ENCODE data around the gene C7orf33. TPM values are rescaled to one million over a fixed set of nuclear protein-coding genes. Genes with fewer than 3 reads are reported as not detected.
"Not testable (repeated sequence)": the region's sequence is repeated elsewhere in the genome, so short reads cannot be mapped to it uniquely, and the experiment has no call there.

The C7orf33 gene, protein sequence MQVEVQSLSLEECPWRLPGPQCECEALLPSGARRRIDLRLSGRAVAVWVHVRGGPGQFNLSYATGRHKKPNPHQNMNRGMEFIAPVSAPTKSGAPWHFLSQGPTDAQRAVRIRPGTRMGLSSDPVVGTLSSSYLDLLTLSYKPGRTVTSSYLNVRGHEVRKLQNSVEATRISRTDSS
- not detected in 2 replicates for total RNA-seq (2014; rRNA removed; shearing (Covaris generic))

DNA sequence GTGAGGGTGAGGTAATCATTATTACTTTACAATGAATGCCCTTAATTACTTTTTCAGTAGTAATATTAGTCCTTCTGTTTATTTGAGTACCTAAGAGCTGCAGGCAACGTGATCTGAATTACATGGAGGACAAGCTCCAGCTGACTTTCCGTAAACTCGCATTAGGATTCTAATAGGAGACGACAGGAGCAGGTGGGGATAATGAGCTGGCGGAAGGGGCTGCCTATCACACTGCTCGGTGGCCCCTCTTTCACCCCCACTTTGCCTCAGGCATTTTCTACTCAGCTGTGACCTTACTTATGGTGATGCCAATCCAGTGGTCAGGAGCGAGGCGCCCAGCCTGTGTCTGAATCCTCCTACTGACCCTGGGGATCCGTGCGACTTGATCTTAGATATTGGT, at the start of gene C7orf33:
Gene C7orf33 (plus strand): TSS at position 296 of the 400 bp plus-strand sequence. CDS start 160 bp downstream, outside the sequence.
- no peak for DNase-seq (ENCODE audit: low read depth)

- no peak for DNase-seq (ENCODE audit: low read depth)
Measured at GRCh38 chr7:148541891-148542504, 48.6 kb upstream of the C7orf33 start.

- no peak for DNase-seq (ENCODE audit: low read depth)
Measured at GRCh38 chr7:148543302-148543701, 47.3 kb upstream of the C7orf33 start.

GRCh38 chr7:148545172-148545571, 45.4 kb upstream of the C7orf33 start:
- DNase-seq (ENCODE audit: low read depth): no peak

DNA sequence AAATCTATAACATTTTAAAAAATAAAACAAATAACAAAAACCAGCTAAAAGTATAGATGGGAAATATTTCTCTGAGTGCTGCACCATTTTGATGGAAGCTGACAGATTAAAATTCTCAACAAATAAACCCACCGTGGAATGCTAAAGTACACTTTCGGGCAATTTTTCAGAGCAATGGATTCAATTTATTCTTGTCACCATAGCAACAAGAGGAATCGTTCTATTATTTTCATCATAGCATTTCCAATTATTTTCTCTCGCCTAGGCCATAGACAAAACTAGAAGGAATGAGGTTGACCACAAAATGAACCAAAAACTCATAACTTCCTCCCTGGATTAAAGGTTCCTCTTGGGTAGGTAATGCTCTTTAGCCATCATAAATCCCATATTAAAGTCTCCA, 44.6 kb upstream of the C7orf33 start:
- no peak for DNase-seq (ENCODE audit: low read depth)

DNA sequence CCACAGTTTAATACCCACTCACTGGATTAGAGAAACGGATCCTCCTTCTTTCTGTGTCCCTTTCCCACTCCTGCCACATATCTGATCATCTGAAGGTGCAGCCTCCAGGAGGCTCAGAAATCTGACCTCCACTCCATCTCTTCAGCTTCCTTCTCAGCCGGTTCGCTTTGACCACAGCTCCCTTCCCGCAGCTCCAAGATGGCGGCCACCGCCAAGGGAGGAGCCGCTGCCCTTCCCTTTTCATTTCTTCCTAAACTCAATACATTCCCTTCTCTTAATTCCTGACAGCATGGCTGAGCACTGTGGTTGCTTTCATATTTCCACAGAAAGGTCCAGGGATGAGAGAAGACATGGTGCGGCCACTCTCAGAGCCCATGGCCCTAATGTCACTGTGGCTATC, 43.7 kb upstream of the C7orf33 start:
- DNase-seq (ENCODE audit: low read depth): no peak

DNA sequence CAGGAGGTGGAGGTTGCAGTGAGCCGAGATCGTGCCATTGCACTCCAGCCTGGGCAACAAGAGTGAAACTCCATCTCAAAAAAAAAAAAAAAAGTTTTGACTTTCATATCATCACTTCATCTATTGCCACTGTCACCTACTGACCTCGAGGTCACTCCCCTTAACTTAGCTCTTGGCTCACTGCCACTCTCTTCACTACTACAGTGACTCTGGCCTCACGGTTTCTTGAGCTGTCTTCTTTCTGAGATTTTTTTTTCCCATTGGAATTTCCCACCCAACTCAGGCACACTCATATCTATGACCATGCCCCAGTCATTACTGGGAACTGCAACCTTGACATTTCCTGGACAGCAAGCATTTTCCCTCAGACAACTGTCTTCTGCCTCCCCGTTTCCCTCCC, 42.6 kb upstream of the C7orf33 start:
- DNase-seq (ENCODE audit: low read depth): no peak

DNA sequence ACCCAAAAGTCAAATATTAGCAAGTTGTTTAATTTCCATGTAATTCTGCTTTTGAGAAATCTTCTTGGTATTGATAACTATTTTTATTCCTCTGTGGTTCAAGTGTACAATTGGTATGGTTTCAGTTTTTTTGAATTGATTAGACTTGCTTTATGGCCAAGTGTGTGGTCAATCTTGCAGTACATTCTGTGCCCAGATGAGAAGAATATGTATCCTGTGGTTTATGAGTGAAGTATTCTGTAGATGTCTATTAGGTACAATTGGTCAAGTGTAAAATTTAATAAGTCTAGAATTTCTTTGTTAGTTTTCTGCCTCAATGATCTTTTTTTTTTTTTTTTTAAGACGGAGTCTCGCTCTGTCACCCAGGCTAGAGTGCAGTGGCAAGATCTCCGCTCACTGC, 36.6 kb upstream of the C7orf33 start:
- no peak for DNase-seq (ENCODE audit: low read depth)

DNA sequence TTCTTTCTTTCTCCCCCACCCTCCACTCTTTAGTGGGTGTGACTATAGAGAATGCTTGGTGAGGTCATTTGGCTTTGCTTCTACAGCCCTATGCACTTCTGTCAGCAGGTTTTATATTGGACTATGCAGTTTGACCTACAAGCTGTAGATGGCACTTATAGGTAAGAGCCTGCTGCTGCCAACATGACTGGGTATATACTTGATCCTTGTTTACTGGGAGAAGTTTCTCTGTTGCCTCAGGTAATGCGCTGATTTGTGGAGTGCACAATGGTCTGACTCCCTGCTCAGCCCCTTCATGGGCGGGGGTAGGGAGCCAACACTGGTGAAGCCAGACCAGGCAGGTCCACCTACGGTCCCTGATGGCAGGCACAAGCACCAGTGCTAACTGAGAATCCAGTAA, 33.7 kb upstream of the C7orf33 start:
- peak; percentile 41 for DNase-seq (ENCODE audit: low read depth)

DNA sequence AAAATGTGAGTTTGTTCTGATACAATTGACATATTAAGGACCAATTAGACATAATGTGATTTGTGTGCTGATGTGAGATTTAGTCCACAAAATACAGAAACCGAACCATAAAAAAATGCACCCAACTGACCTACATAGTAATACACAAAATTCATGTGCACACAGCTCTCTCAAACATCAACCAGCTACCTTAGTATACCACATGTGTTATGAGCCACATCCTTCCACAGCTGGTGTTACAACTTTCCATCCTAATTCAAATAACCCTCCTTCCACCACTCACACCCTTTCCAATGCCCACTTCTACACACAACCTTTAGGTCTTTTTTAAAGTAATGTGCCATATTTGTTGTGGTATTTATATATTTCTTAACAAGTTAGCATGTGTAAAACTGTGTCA, 31.7 kb upstream of the C7orf33 start:
- no peak for DNase-seq (ENCODE audit: low read depth)

GRCh38 chr7:148561099-148561498, 29.5 kb upstream of the C7orf33 start:
- DNase-seq (ENCODE audit: low read depth): no peak

GRCh38 chr7:148563583-148564274, 26.8 kb upstream of the C7orf33 start:
- DNase-seq (ENCODE audit: low read depth): no peak

DNA sequence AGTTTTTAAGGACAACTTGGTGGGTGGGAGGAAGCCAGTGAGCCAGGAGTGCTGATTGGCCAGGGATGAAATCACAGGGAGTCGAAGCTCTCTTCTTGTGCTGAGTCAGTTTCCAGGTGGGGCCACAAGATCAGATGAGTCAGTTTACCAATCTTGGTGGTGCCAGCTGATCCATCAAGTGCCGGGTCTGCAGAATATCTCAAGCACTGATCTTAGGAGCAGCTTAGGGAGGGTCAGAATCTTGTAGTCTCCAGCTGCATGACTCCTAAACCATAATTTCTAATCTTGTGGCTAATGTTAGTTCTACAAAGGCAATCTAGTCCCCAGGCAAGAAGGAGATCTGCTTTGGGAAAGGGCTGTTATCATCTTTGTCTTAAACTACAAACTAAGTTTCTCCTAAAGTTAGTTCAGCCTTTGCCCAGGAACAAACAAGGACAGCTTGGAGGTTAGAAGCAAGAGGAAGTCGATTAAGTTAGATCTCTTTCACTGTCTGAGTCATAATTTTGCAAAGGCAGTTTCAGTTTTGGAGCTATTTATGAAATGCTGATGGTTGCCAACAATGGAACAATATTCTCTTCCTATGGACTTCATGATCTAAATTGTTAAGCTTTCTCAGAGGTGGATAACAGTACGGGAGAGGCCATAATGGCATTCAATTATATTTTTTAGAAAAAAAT, 26.2 kb upstream of the C7orf33 start:
- peak; percentile 69 for DNase-seq (ENCODE audit: low read depth)

GRCh38 chr7:148566736-148567135, 23.8 kb upstream of the C7orf33 start:
- DNase-seq (ENCODE audit: low read depth): no peak

- DNase-seq (ENCODE audit: low read depth): no peak
Measured at GRCh38 chr7:148567524-148567923, 23.0 kb upstream of the C7orf33 start.

- no peak for DNase-seq (ENCODE audit: low read depth)
Measured at GRCh38 chr7:148570510-148570909, 20.1 kb upstream of the C7orf33 start.

- not testable (repeated sequence) for DNase-seq (ENCODE audit: low read depth)
Measured at GRCh38 chr7:148570973-148571372, 19.6 kb upstream of the C7orf33 start.

DNA sequence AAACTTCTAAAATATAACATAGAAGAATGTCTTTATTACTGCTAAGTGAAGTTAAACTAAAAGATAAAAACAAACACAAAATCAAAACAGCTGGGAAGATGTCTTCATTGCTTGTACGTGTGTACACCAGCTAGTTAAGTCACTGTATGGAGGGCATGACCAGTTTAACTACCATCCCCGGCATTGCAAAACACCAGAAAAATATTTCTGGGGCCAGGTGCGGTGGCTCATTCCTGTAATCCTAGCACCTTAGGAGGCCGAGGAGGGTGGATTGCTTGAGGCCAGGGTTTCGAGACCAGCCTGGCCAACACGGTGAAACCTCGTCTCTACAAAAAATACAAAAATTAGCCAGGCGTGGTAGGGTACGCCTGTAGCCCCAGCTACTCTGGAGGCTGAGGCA, 19.2 kb upstream of the C7orf33 start:
- no peak for DNase-seq (ENCODE audit: low read depth)

DNA sequence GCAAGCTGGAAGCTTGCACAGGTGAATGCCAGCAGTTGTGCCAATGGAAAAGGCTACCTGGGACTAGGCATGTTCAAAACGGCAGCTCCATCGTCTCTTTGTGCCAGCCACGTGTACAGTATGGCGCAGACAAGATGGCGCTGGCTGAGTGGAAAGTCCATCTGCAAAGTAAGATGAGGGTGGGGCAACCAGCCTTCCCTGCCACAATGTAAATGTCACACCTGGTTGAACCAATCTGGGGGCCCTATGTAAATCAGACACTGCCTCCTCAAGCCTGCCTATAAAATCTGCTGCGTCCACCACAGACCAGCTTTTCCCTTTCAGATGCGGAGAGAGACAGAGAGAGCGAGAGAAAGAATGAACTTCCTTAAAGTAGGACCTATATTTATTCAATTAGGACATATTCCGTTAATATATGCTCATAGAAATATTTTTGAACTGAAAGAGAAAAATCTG, 18.5 kb upstream of the C7orf33 start:
- DNase-seq (ENCODE audit: low read depth): no peak

DNA sequence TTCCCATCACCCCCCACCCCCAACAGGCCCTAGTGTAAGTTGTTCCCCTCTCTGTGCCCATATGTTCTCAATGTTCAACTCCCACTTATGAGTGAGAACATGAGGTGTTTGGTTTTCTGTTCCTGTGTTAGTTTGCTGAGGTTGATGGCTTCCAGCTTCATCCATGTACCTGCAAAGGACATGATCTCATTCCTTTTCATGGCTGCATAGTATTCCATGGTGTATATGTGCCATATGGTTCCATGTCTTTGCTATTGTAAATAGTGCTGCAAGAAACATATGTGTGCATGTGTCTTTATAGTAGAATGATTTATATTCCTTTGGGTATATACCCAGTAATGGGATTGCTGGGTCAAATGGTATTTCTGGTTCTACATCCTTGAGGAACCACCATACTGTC, 17.0 kb upstream of the C7orf33 start:
- not testable (repeated sequence) for DNase-seq (ENCODE audit: low read depth)

DNA sequence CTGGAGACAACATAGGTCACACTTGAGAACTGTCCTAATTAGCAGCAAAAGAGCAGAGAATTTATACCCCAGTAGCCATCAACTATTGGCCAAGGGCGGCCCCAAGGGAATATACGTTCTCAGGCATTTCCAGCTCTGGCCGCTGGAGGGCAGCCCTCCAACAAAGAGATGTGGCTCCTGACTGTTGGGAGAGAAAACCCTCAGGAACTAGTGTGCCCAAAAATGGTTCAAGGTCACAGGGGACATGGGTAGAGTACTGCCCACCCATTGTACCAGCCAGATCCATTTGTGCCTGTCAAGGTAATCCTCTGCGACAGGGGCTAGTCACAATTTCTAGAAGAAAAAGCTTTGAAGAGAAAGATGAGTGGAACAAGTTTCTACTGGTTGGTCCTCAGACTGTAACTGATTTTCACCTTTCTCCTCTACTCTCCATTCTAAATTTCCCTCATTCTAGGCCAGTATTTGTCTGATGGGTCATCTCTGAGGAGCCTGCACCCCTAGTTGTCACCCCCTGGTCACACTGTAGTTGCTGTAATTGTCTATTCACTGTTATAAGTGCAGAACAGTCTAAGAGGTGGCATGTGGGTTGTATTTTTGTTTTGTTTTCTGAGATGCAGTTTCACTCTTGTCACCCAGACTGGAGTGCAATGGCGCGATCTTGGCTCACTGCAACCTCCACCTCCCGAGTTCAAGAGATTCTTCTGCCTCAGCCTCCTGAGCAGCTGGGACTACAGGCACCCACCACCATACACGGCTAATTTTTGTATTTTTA, 14.7 kb upstream of the C7orf33 start:
- DNase-seq (ENCODE audit: low read depth): peak; percentile 61

DNA sequence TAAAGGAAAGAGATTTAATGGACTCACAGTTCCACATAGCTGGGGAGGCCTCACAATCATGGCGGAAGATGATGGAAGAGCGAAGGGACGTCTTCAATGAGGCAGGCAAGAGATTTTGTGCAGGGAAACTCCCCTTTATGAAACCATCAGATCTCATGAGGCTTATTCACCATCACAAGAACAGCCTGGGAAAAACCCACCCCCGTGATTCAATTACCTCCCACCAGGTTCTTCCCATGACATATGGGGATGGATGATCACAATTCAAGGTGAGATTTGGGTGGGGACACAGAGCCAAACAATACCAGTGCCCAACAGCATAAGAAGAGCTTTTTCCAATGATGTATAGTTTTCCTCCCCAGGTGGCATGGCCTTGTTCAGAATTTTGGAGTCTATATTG, 11.2 kb upstream of the C7orf33 start:
- DNase-seq (ENCODE audit: low read depth): no peak
